HepG2 (cell line): ENCODE data around the gene MRPL50. TPM values are rescaled to one million over a fixed set of nuclear protein-coding genes. Genes with fewer than 3 reads are reported as not detected.

Experiments used
- ARNT ChIP-seq: fragments of 450-650 bp; IDR thresholded peaks from 2 replicates; pipeline ENCODE4 v1.6.1; 2017
- ARNTL ChIP-seq: sonication (generic); formaldehyde crosslinking; IDR thresholded peaks from 2 replicates; pipeline ENCODE4 v1.4.0; 2020; ENCODE audit warnings: mild to moderate bottlenecking, missing genetic modification reagents
- CAMTA2 ChIP-seq: sonication (generic); formaldehyde crosslinking; IDR thresholded peaks from 2 replicates; pipeline ENCODE4 v1.4.0; 2020; ENCODE audit warnings: mild to moderate bottlenecking, missing genetic modification reagents, borderline replicate concordance
- CBFB ChIP-seq: sonication (generic); formaldehyde crosslinking; IDR thresholded peaks from 2 replicates; pipeline ENCODE4 v1.4.0; 2020; ENCODE audit warnings: missing genetic modification reagents
- GMEB2 ChIP-seq: IDR thresholded peaks from 2 replicates; pipeline ENCODE4 v1.6.1; 2016; ENCODE audit warnings: missing biosample characterization, missing genetic modification reagents, low read depth
- IKZF4 ChIP-seq: sonication (generic); formaldehyde crosslinking; IDR thresholded peaks from 2 replicates; pipeline ENCODE4 v1.5.1; 2020; ENCODE audit warnings: borderline replicate concordance, mild to moderate bottlenecking, low read depth, missing genetic modification reagents; ENCODE audit errors: not compliant biosample characterization
- ISX ChIP-seq: sonication (generic); formaldehyde crosslinking; conservative IDR thresholded peaks from 2 replicates; pipeline ENCODE4 v1.5.0; 2020; ENCODE audit warnings: missing genetic modification reagents
- JUND ChIP-seq: sonication (generic); formaldehyde crosslinking; IDR thresholded peaks from 2 replicates; pipeline ENCODE4 v1.8.0; 2022; ENCODE audit warnings: mild to moderate bottlenecking, missing genetic modification reagents
- KAT7 ChIP-seq: IDR thresholded peaks from 2 replicates; pipeline ENCODE4 v1.6.1; 2018; ENCODE audit warnings: borderline replicate concordance, missing compliant biosample characterization
- NCOA2 ChIP-seq: sonication (generic); formaldehyde crosslinking; IDR thresholded peaks from 2 replicates; pipeline ENCODE4 v1.8.0; 2022; ENCODE audit warnings: inconsistent platforms
- NFYC ChIP-seq: IDR thresholded peaks from 2 replicates; pipeline ENCODE4 v1.6.1; 2016; ENCODE audit warnings: missing genetic modification reagents, missing compliant biosample characterization
- NRL ChIP-seq: sonication (generic); formaldehyde crosslinking; IDR thresholded peaks from 2 replicates; pipeline ENCODE4 v1.5.0; 2020; ENCODE audit warnings: missing genetic modification reagents, mild to moderate bottlenecking, moderate library complexity, borderline replicate concordance
- PRDM10 ChIP-seq: sonication (generic); formaldehyde crosslinking; IDR thresholded peaks from 2 replicates; pipeline ENCODE4 v1.4.0; 2020; ENCODE audit warnings: low read depth, missing genetic modification reagents
- SMAD1 ChIP-seq: sonication (generic); formaldehyde crosslinking; IDR thresholded peaks from 2 replicates; pipeline ENCODE4 v1.4.0; 2020; ENCODE audit warnings: missing genetic modification reagents, low read depth, mild to moderate bottlenecking, borderline replicate concordance
- SNRNP70 ChIP-seq: fragments of 200-400 bp; formaldehyde crosslinking; IDR thresholded peaks from 2 replicates; pipeline ENCODE4 v1.6.1; 2017; ENCODE audit warnings: mild to moderate bottlenecking, low read depth, low read length, moderate library complexity
- SRSF1 ChIP-seq: fragments of 200-400 bp; formaldehyde crosslinking; optimal IDR thresholded peaks from 2 replicates; pipeline ENCODE3; 2017; ENCODE audit warnings: mild to moderate bottlenecking, low read depth, low read length, moderate library complexity
- SUZ12 ChIP-seq: fragments of 150-350 bp; IDR thresholded peaks from 2 replicates; pipeline ENCODE4 v1.6.1; 2014; ENCODE audit warnings: low read depth, low read length
- SYNCRIP ChIP-seq: fragments of 200-400 bp; formaldehyde crosslinking; IDR thresholded peaks from 2 replicates; pipeline ENCODE4 v1.6.1; 2018; ENCODE audit warnings: mild to moderate bottlenecking, low read depth, low read length; ENCODE audit not compliant: insufficient read depth
- TOPORS ChIP-seq: sonication (generic); formaldehyde crosslinking; IDR thresholded peaks from 2 replicates; pipeline ENCODE4 v1.8.0; 2023; ENCODE audit warnings: mild to moderate bottlenecking, missing genetic modification reagents
- ZMYM3 ChIP-seq: sonication (generic); formaldehyde crosslinking; IDR thresholded peaks from 2 replicates; pipeline ENCODE4 v1.5.1; 2020; ENCODE audit warnings: mild to moderate bottlenecking, missing genetic modification reagents
- ZNF230 ChIP-seq: sonication (generic); formaldehyde crosslinking; IDR thresholded peaks from 2 replicates; pipeline ENCODE4 v1.4.0; 2020; ENCODE audit warnings: mild to moderate bottlenecking, missing genetic modification reagents
- ZNF335 ChIP-seq: sonication (generic); formaldehyde crosslinking; IDR thresholded peaks from 2 replicates; pipeline ENCODE4 v1.4.0; 2020; ENCODE audit warnings: missing genetic modification reagents
- ZNF33B ChIP-seq: sonication (generic); formaldehyde crosslinking; IDR thresholded peaks from 2 replicates; pipeline ENCODE4 v1.5.1; 2020; ENCODE audit warnings: mild to moderate bottlenecking, missing genetic modification reagents
- ZNF362 ChIP-seq: sonication (generic); formaldehyde crosslinking; IDR thresholded peaks from 2 replicates; pipeline ENCODE4 v1.4.0; 2020; ENCODE audit warnings: missing genetic modification reagents, mild to moderate bottlenecking, borderline replicate concordance
- ZNF605 ChIP-seq: sonication (generic); formaldehyde crosslinking; IDR thresholded peaks from 2 replicates; pipeline ENCODE4 v1.8.0; 2022; ENCODE audit warnings: mild to moderate bottlenecking, missing genetic modification reagents
- ZNF761 ChIP-seq: sonication (generic); formaldehyde crosslinking; conservative IDR thresholded peaks from 2 replicates; pipeline ENCODE4 v1.4.0; 2020; ENCODE audit warnings: mild to moderate bottlenecking, missing genetic modification reagents
- polyA plus RNA-seq, 8 experiments: library from polyadenylated mRNA; depleted of rRNA in 3 of 8; stranded (reverse) in 7 of 8; unstranded in 1 of 8; fragments of >200 nt; fragmentation: Illumina TruSeq in 4 of 8; extraction: Trizol in 4 of 8; gene quantifications; 2 replicates each; pipeline versions ENCODE4 v1.2.1 to v1.2.3, GENCODE V29; 2011 to 2016; ENCODE audit warnings: low read depth in 4 of 8, missing spikeins in 1 of 8, mixed read lengths in 1 of 8; ENCODE audit not compliant: insufficient read depth in 1 of 8
- total RNA-seq, 5 experiments: library from RNA; depleted of rRNA; stranded (reverse); fragments of >200 nt; fragmentation: Illumina TruSeq; extraction: Trizol; gene quantifications; 2 replicates each; pipeline ENCODE4 v1.2.3, GENCODE V29; 2016; ENCODE audit warnings: low read depth in 1 of 5

MRPL50 gene
- total and polyA plus RNA-seq, 2 of the 13 experiments (the other 11 are each of a cell fraction or from before 2014, with no cell fraction given), result 37.1 to 70.0 TPM

- TF ChIP-seq ZNF362 (CRISPR knock-in tag), result no peak
- no peak for TF ChIP-seq SRSF1
- no peak for TF ChIP-seq ISX (CRISPR knock-in tag)
- no peak for TF ChIP-seq SYNCRIP
- TF ChIP-seq IKZF4 (CRISPR knock-in tag), result no peak
- TF ChIP-seq SUZ12, result no peak
- TF ChIP-seq CBFB (CRISPR knock-in tag), result no peak
- no peak for TF ChIP-seq SMAD1 (CRISPR knock-in tag)
- no peak; the same call in 1 of the 2 replicates for TF ChIP-seq ZNF33B (CRISPR knock-in tag)
- TF ChIP-seq ZNF230 (CRISPR knock-in tag), result no peak
- TF ChIP-seq CAMTA2 (CRISPR knock-in tag), result no peak
- peak; percentile 84; the same call in 1 of the 2 replicates for TF ChIP-seq KAT7 (CRISPR knock-in tag)
- no peak for TF ChIP-seq ZNF605 (CRISPR knock-in tag)
- TF ChIP-seq ZNF761 (CRISPR knock-in tag), result no peak
- no peak for TF ChIP-seq JUND (CRISPR knock-in tag)
- no peak for TF ChIP-seq NRL
- peak; percentile 63 for TF ChIP-seq NCOA2 (CRISPR knock-in tag)
- no peak for TF ChIP-seq GMEB2 (CRISPR knock-in tag)
- no peak for TF ChIP-seq TOPORS (CRISPR knock-in tag)
- TF ChIP-seq SNRNP70, result no peak
- peak; percentile 57; the same call in 1 of the 2 replicates for TF ChIP-seq ARNTL (CRISPR knock-in tag)
- TF ChIP-seq PRDM10 (CRISPR knock-in tag), result no peak
- TF ChIP-seq ZNF335, result no peak
- TF ChIP-seq ARNT, result no peak
- TF ChIP-seq ZMYM3 (CRISPR knock-in tag), result peak; percentile 65; the same call in 1 of the 2 replicates
- no peak for TF ChIP-seq NFYC (CRISPR knock-in tag)
These were observed 47.1 kb upstream of the MRPL50 start (continued) for GRCh38 chr9:101445353-101446029.
